Lung (tissue), 12 donors: ENCODE data around the gene PHACTR1. TPM values are rescaled to one million over a fixed set of nuclear protein-coding genes. Genes with fewer than 3 reads are reported as not detected.
A peak's percentile ranks its signal among the peaks of the same experiment; 100 is the strongest.

ENCODE experiments used
- ATAC-seq: fragments of 200-7000 bp; cut with Tn5 transposase; one replicate; pipeline ENCODE4 v1.9.1; 2020; ENCODE audit warnings: moderate number of reproducible peaks; ENCODE audit not compliant: insufficient read depth, low FRiP score
- DNase-seq, 3 donors: peaks; one replicate each; pipeline ENCODE4 v3.0.0-alpha.2; 2013 to 2017
- H3K27ac ChIP-seq, 2 donors: one replicate each; pipeline ENCODE4 v1.5.1; 2013; ENCODE audit warnings: mild to moderate bottlenecking in 2 of 2, moderate library complexity in 2 of 2, control low read depth in 1 of 2, inconsistent platforms in 1 of 2, low read depth in 1 of 2, low read length in 1 of 2
- H3K27me3 ChIP-seq, 3 donors: one replicate each; pipeline ENCODE4 v1.5.1; 2013; ENCODE audit warnings: low read length in 2 of 3; ENCODE audit not compliant: control insufficient read depth in 3 of 3, insufficient read depth in 3 of 3
- H3K36me3 ChIP-seq, 4 donors: one replicate each; pipeline ENCODE4 v1.5.1; 2013; ENCODE audit warnings: low read length in 4 of 4, mild to moderate bottlenecking in 1 of 4, moderate library complexity in 1 of 4; ENCODE audit not compliant: control insufficient read depth in 4 of 4, insufficient read depth in 4 of 4
- H3K4me1 ChIP-seq, 5 donors: one replicate each; pipeline ENCODE4 v1.5.1; 2013; ENCODE audit warnings: low read length in 5 of 5, mild to moderate bottlenecking in 2 of 5, moderate library complexity in 1 of 5; ENCODE audit not compliant: control insufficient read depth in 5 of 5, insufficient read depth in 5 of 5
- H3K4me3 ChIP-seq: one replicate; pipeline ENCODE4 v1.5.1; 2013; ENCODE audit warnings: mild to moderate bottlenecking, control low read depth, moderate library complexity
- H3K9ac ChIP-seq, 2 donors: one replicate each; pipeline ENCODE4 v1.5.1; 2013; ENCODE audit warnings: low read length in 2 of 2, control low read depth in 1 of 2; ENCODE audit not compliant: insufficient read depth in 1 of 2
- H3K9me3 ChIP-seq, 4 donors: one replicate each; pipeline ENCODE4 v1.5.1; 2013; ENCODE audit warnings: low read length in 3 of 4, mild to moderate bottlenecking in 1 of 4, moderate library complexity in 1 of 4; ENCODE audit not compliant: control insufficient read depth in 4 of 4, insufficient read depth in 3 of 4
- WGBS, 2 donors: extraction: QIAGEN DNeasy Blood & Tissue Kit; methylation state at CpG; one replicate each; pipeline ENCODE4 v1.1.7; 2013; 5-methylcytosine and 5-hydroxymethylcytosine counted together
- polyA plus RNA-seq, 2 donors: library from polyadenylated mRNA; stranded (reverse); fragments of 200-250 nt; gene quantifications; one replicate each; pipeline ENCODE4 v1.2.1, GENCODE V29; 2013
- total RNA-seq, 2 donors: library from RNA; depleted of rRNA in 1 of 2; stranded (reverse); fragments of >200 nt in 1 of 2; gene quantifications; one replicate each; pipeline ENCODE4 v1.2.1, GENCODE V29; 2014 to 2021
- TF ChIP-seq, protein P1 (sequence below): IDR thresholded peaks from 2 replicates; pipeline ENCODE4 v1.5.1; 2012; ENCODE audit warnings: mild to moderate bottlenecking; ENCODE audit errors: control extremely low read depth, extremely low read depth
- donor health status: control.
- donor health status: control.
- donor health status: Bipolar disorder and iron deficiency.
- donor health status: healthy.
- donor health status: DM: yes; HTN: yes; CAD: no.

The PHACTR1 gene
- total and polyA plus RNA-seq, 4 donors: 16.3 to 58.8 (median 41.9) TPM

DNA sequence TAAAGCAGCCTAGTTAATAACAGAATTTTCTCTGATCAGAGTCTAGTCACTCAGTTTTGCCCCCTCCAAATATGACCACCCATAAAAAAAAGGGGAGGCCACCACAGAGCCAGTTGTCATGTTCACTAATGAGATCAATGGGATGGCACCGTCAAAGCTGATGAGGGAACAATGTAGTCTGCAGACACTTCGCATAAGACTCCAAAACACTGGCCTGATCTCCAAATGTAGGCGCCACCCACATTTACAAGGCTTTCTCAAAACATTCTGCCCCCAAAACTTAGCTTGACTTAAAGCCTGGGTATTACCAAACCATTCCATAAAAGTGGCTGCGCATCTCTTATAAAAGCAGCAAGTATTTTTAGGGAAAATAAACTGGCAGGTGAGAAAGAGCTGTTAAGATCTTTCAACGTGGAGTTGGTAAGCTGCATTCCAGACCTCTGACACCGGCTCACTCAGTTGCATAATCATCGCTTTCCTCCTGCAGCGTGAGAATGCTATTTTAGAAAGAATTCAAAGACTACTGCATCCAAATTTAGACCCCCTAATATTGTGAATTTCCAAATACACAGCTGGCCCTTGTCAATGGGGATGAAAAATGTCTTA, 552.4 kb downstream of the PHACTR1 start:
- ATAC-seq: no peak
- 45 to 48% methylated on average over 8 of the region's 8 CpGs for WGBS, 2 donors

GRCh38 chr6:13272131-13273046, 555.8 kb downstream of the PHACTR1 start:
- no peak for DNase-seq
- TF ChIP-seq, protein P1, sequence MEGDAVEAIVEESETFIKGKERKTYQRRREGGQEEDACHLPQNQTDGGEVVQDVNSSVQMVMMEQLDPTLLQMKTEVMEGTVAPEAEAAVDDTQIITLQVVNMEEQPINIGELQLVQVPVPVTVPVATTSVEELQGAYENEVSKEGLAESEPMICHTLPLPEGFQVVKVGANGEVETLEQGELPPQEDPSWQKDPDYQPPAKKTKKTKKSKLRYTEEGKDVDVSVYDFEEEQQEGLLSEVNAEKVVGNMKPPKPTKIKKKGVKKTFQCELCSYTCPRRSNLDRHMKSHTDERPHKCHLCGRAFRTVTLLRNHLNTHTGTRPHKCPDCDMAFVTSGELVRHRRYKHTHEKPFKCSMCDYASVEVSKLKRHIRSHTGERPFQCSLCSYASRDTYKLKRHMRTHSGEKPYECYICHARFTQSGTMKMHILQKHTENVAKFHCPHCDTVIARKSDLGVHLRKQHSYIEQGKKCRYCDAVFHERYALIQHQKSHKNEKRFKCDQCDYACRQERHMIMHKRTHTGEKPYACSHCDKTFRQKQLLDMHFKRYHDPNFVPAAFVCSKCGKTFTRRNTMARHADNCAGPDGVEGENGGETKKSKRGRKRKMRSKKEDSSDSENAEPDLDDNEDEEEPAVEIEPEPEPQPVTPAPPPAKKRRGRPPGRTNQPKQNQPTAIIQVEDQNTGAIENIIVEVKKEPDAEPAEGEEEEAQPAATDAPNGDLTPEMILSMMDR: no peak
- Histone ChIP-seq H3K4me1 (peaks cover 0 to 5% (median 0%) of the 10 kb centered on the region in 5 donors), H3K4me3 (no peak overlapping the region), H3K9me3 (no peaks in the 10 kb centered on the region), H3K27ac (peak overlapping the region in 1 of 2 donors; percentile 13), H3K36me3 (peaks cover 0 to 9% (median 0%) of the 10 kb centered on the region in 4 donors), H3K9ac (no peak overlapping the region), H3K27me3 (no peaks in the 10 kb centered on the region)
- WGBS, 2 donors: 44 to 71% methylated on average over 24 of the region's 24 CpGs
- ATAC-seq: no peak

More for the DNA sequence above, 552.4 kb downstream of the PHACTR1 start:
- H3K4me1 ChIP-seq: peaks cover 0 to 5% (median 0%) of the 10 kb centered on the region in 5 donors
- DNase-seq: peak in 2 of 3 donors; percentile 32 to 65
- H3K4me3 ChIP-seq: no peak overlapping the region
- H3K9me3 ChIP-seq: peaks cover 0 to 2% (median 0%) of the 10 kb centered on the region in 4 donors
- no peak overlapping the region for H3K9ac ChIP-seq
- TF ChIP-seq, protein P1: no peak
- peaks cover 0 to 4% (median 0%) of the 10 kb centered on the region in 4 donors for H3K36me3 ChIP-seq
- H3K27ac ChIP-seq: peak overlapping the region in 1 of 2 donors; percentile 13
- no peaks in the 10 kb centered on the region for H3K27me3 ChIP-seq

DNA sequence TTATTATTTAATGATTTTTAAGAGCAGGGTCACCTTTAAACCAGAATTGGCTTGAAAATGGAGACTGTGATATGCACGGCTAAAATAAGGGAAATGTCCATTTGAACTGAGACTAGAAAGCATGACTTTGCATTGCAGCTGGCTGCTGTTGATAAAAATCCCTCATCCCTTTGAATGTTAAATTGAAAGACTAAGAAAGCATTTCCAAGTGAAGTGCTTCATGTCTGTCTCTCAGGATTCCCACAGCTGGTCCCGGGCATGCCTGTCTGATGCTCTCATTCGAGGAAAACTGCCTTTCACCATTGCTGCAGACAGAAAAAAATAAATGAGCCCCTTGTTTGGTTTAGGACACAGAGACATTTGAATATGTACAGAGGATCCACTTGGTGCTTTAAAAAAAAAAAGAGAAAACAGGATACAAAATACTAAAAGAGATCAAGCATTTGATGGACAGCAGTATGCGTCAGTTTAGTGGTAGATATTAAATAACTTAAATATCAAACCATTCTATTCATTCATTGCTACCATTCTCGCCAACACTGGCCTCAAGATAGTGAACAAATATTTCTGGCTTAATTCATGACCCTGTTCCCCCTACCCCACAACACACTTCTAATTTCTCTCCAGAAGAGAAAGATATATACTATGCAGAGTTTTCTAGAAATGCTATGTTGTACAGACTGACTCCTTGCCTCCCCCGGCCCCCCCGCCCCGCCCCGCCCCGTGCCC, 556.8 kb downstream of the PHACTR1 start:
- no peak overlapping the region for H3K4me3 ChIP-seq
- ATAC-seq: no peak

More for the DNA sequence above, 556.8 kb downstream of the PHACTR1 start:
- H3K9ac ChIP-seq: no peak overlapping the region
- H3K4me1 ChIP-seq: peaks cover 0 to 5% (median 0%) of the 10 kb centered on the region in 5 donors
- H3K36me3 ChIP-seq: peaks cover 0 to 12% (median 0%) of the 10 kb centered on the region in 4 donors
- DNase-seq: no peak
- no peak overlapping the region for H3K27ac ChIP-seq
- H3K27me3 ChIP-seq: no peaks in the 10 kb centered on the region
- H3K9me3 ChIP-seq: no peaks in the 10 kb centered on the region
- TF ChIP-seq, protein P1: no peak
- 37 to 68% methylated on average over 10 of the region's 10 CpGs for WGBS, 2 donors
